ENCODE results near the gene DOCK7. TPM values are rescaled to one million over a fixed set of nuclear protein-coding genes. Genes with fewer than 3 reads are reported as not detected.
A peak's percentile ranks its signal among the peaks of the same experiment; 100 is the strongest.
"Not testable (repeated sequence)": the region's sequence is repeated elsewhere in the genome, so short reads cannot be mapped to it uniquely, and the experiment has no call there.

DOCK7 gene
- total RNA-seq, 4 donors from 2014 or later: 34.1 to 47.7 (median 42.1) TPM

GRCh38 chr1:62530516-62531154, 157.6 kb downstream of the DOCK7 start:
- no peak overlapping the region for H3K27ac ChIP-seq
- peak; percentile 68 to 73 for DNase-seq
- no peaks in the 10 kb centered on the region for H3K4me1 ChIP-seq
- H3K36me3 ChIP-seq: peaks cover 0 to 3% of the 10 kb centered on the region in 2 donors
- no peaks in the 10 kb centered on the region for H3K27me3 ChIP-seq
- no peaks in the 10 kb centered on the region for H3K9me3 ChIP-seq
- intact Hi-C loops (cut with DNase I): loop anchor here (10.0 kb wide), 1 partner anchor 204 kb away; no protein-coding TSS in a partner anchor
- TF ChIP-seq CTCF (IDR thresholded peaks at IDR 0.05): peak in 4 of 6 experiments; percentile 44 to 77 (median 72)
- TF ChIP-seq POLR2A (IDR thresholded peaks at IDR 0.05): no peak
- no peak overlapping the region for H3K4me3 ChIP-seq (replicated peaks in 1 of 3)
- 36 to 45% methylated on average over 6 of the region's 6 CpGs for WGBS, 2 donors

GRCh38 chr1:62529227-62529626, 159.0 kb downstream of the DOCK7 start:
- no peaks in the 10 kb centered on the region for H3K4me1 ChIP-seq
- no peak for DNase-seq
- no peaks in the 10 kb centered on the region for H3K27me3 ChIP-seq
- intact Hi-C loops (cut with DNase I): no loop called here
- no peak overlapping the region for H3K4me3 ChIP-seq (replicated peaks in 1 of 3)
- no peak overlapping the region for H3K27ac ChIP-seq
- H3K36me3 ChIP-seq: peaks cover 0 to 3% of the 10 kb centered on the region in 2 donors
- no peaks in the 10 kb centered on the region for H3K9me3 ChIP-seq
- TF ChIP-seq POLR2A (IDR thresholded peaks at IDR 0.05) (no peak), CTCF (IDR thresholded peaks at IDR 0.05) (no peak)
- 96 to 97% methylated on average over 4 of the region's 4 CpGs for WGBS, 2 donors

GRCh38 chr1:62528015-62528414, 160.2 kb downstream of the DOCK7 start:
- 90 to 91% methylated on average over 7 of the region's 7 CpGs for WGBS, 2 donors
- TF ChIP-seq CTCF (IDR thresholded peaks at IDR 0.05): no peak
- no peak for TF ChIP-seq POLR2A (IDR thresholded peaks at IDR 0.05)
- peaks cover 0 to 3% of the 10 kb centered on the region in 2 donors for H3K36me3 ChIP-seq
- no peak overlapping the region for H3K4me3 ChIP-seq (replicated peaks in 1 of 3)
- H3K27me3 ChIP-seq: no peaks in the 10 kb centered on the region
- no peak for DNase-seq
- intact Hi-C loops (cut with DNase I): no loop called here
- H3K27ac ChIP-seq: no peak overlapping the region
- no peaks in the 10 kb centered on the region for H3K4me1 ChIP-seq
- H3K9me3 ChIP-seq: no peaks in the 10 kb centered on the region

GRCh38 chr1:62527346-62527745, 160.8 kb downstream of the DOCK7 start:
- H3K4me3 ChIP-seq (replicated peaks in 1 of 3); DNase-seq; H3K9me3 ChIP-seq; H3K4me1 ChIP-seq; H3K27me3 ChIP-seq; H3K27ac ChIP-seq; H3K36me3 ChIP-seq; intact Hi-C loops (cut with DNase I): not testable (repeated sequence)
- 94 to 95% methylated on average over 6 of the region's 6 CpGs for WGBS, 2 donors

GRCh38 chr1:62523860-62524259, 164.3 kb downstream of the DOCK7 start:
- intact Hi-C loops (cut with DNase I): no loop called here
- H3K9me3 ChIP-seq: no peaks in the 10 kb centered on the region
- 98% methylated on average over 2 of the region's 2 CpGs for WGBS, 2 donors
- TF ChIP-seq POLR2A (IDR thresholded peaks at IDR 0.05) (no peak), CTCF (IDR thresholded peaks at IDR 0.05) (no peak)
- no peak overlapping the region for H3K4me3 ChIP-seq (replicated peaks in 1 of 3)
- no peak overlapping the region for H3K27ac ChIP-seq
- H3K4me1 ChIP-seq: no peaks in the 10 kb centered on the region
- H3K36me3 ChIP-seq: no peaks in the 10 kb centered on the region
- no peaks in the 10 kb centered on the region for H3K27me3 ChIP-seq
- DNase-seq: no peak
